Measurements from ENCODE around the gene CTU2. TPM values are rescaled to one million over a fixed set of nuclear protein-coding genes. Genes with fewer than 3 reads are reported as not detected.

The CTU2 gene
- total and polyA plus RNA-seq, 2 of the 8 experiments (the other 6 are each of a cell fraction or from before 2014, with no cell fraction given): 32.7 to 42.9 TPM

DNA sequence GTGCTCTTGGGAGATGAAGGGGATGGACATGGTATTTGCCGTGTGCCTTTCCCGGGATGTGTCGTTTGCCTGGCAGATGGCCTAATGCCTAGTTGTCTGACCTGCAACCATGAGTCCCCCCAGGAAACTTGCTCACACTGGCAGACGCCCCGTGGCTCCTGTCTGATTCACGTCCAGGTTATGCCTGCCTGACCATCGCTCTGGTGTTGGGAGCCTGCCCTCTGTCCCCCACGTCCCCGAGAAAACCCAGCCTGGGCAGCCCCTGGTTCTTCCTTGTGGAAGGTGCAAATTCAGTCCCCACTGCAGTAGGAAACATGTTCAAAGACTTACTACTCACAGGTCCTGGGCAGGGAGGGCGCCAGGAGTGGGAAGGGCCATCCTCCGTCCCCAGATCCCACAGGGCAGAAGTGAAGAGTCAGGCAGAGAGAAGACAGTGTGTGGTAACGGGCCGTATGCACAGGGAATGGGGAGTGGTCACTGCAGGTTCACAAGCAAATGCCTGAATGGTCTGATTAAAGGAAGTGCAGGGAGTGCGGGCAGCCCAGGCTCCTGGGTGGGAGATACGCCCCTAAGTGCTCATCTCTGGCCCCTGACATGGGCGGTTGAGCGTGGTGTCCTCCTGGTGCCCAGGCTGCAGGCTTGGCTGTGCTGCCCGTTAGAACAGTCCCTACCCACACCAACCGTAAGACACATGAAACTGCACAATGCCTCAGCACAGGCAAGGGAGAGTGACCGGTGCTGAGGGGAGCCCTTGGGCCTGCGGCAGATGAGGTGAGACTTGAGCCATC is 15.8 kb upstream of the CTU2 start:
- no peak overlapping the region for H2BK5ac ChIP-seq (ENCODE audit: low read depth, low read length)
- no peak overlapping the region for H4K8ac ChIP-seq (ENCODE audit: extremely low read depth, insufficient read depth, low read length)
- H3K27ac ChIP-seq (ENCODE audit: low read depth, low read length): no peak overlapping the region
- peaks cover 0 to 11% (median 9%) of the 10 kb centered on the region in 4 experiments; a peak in 3 of 7 replicates for H3K27me3 ChIP-seq (replicated peaks in 1 of 4; ENCODE audit: control insufficient read depth in 3 of 4, extremely low read depth in 1 of 4, insufficient read depth in 3 of 4, low read length in 3 of 4)
- H2BK20ac ChIP-seq (ENCODE audit: low read length): no peak overlapping the region
- peak overlapping the region; percentile 55; the same call in 1 of the 2 replicates for H2BK12ac ChIP-seq (ENCODE audit: low read depth, low read length)
- H2BK120ac ChIP-seq (replicated peaks; ENCODE audit: low read depth, low read length): no peak overlapping the region
- no peaks in the 10 kb centered on the region for H3K79me1 ChIP-seq (ENCODE audit: low read depth, low read length)
- H3K36me3 ChIP-seq (ENCODE audit: control insufficient read depth in 2 of 4, insufficient read depth in 4 of 4, low read length in 3 of 4): no peaks in the 10 kb centered on the region
- no peak overlapping the region for H3K4me2 ChIP-seq (ENCODE audit: insufficient read depth in 1 of 2, low read depth in 2 of 2, low read length in 2 of 2)
- peaks cover 0 to 5% (median 4%) of the 10 kb centered on the region in 4 experiments; a peak in 6 of 7 replicates for H3K4me1 ChIP-seq (replicated peaks in 1 of 4; ENCODE audit: control insufficient read depth in 3 of 4, insufficient read depth in 4 of 4, low read length in 3 of 4)
- H3K9me3 ChIP-seq (ENCODE audit: insufficient read depth in 2 of 2, low read depth in 1 of 2, low read length in 1 of 2): no peaks in the 10 kb centered on the region
- H4K91ac ChIP-seq (replicated peaks; ENCODE audit: insufficient read length, low read length): no peak overlapping the region
- no peak overlapping the region; a peak in 2 of 7 replicates for H3K9ac ChIP-seq (replicated peaks in 1 of 4; ENCODE audit: extremely low read depth in 1 of 4, low read depth in 3 of 4, low read length in 3 of 4)
- CTCF ChIA-PET (ENCODE audit: partially characterized antibody): interaction anchor here (0.8 to 2.3 kb wide), 4 partner anchors 8 to 94 kb away, joined by 3 to 9 read pairs (median 4); no protein-coding TSS in a partner anchor
- no peak overlapping the region for H2AFZ ChIP-seq (ENCODE audit: low read length)
- H3K23ac ChIP-seq (ENCODE audit: insufficient read length): no peak overlapping the region
- peak overlapping the region; percentile 1; the same call in 1 of the 2 replicates for H2BK15ac ChIP-seq (ENCODE audit: low read length)
- POLR2A ChIA-PET (ENCODE audit: partially characterized antibody): interaction anchor here (0.6 kb wide), 1 partner anchor 1013 kb away, joined by 3 read pairs; no protein-coding TSS in a partner anchor
- no peak overlapping the region for H3K56ac ChIP-seq (replicated peaks; ENCODE audit: insufficient read length, low read depth, low read length)
- no peak overlapping the region for H3K18ac ChIP-seq (ENCODE audit: extremely low read depth, low read length)
- H3K14ac ChIP-seq (ENCODE audit: insufficient read length): no peak overlapping the region
- no peak overlapping the region for H2AK5ac ChIP-seq (ENCODE audit: low read depth, low read length)
- H3K79me2 ChIP-seq (ENCODE audit: control insufficient read depth in 1 of 2, insufficient read depth in 2 of 2, low read length in 2 of 2): no peaks in the 10 kb centered on the region
- no peak overlapping the region for H3K4me3 ChIP-seq (ENCODE audit: extremely low read depth in 1 of 4, insufficient read depth in 2 of 4, low read depth in 3 of 4, low read length in 4 of 4)
- WGBS, 2 experiments (ENCODE audit: extremely low coverage in 1 of 2, insufficient coverage in 1 of 2, insufficient read length in 1 of 2, insufficient replicate concordance in 2 of 2, low coverage in 1 of 2, low lambda C conversion rate in 2 of 2, missing lambda C conversion rate in 1 of 2): 82% methylated on average over 21 of the region's 21 CpGs; no CpG with 5 or more reads in 1 of the 2 experiments
- FAIRE-seq (no peak), DNase-seq (ENCODE audit: low read depth in 1 of 2, low spot score in 2 of 2) (no peak)
- H4K5ac ChIP-seq (ENCODE audit: insufficient read length, low read depth, low read length): no peak overlapping the region
- H3K4ac ChIP-seq (replicated peaks; ENCODE audit: insufficient read length, low read depth, low read length): peak overlapping the region; percentile 83
- peaks cover 8% of the 10 kb centered on the region; the same call in 1 of the 2 replicates for H3K23me2 ChIP-seq (ENCODE audit: low read depth, low read length)
- peaks cover 0 to 1% of the 10 kb centered on the region in 2 experiments for H4K20me1 ChIP-seq (replicated peaks in 1 of 2; ENCODE audit: control insufficient read depth in 1 of 2, insufficient read depth in 2 of 2, low read length in 2 of 2)
- TF ChIP-seq KDM5A (IDR thresholded peaks at IDR 0.05; ENCODE audit: low read length) (no peak), KDM4A (IDR thresholded peaks at IDR 0.05; ENCODE audit: low read depth, low read length, severe bottlenecking) (no peak), CBX8 (IDR thresholded peaks at IDR 0.05; ENCODE audit: borderline replicate concordance, low read depth, low read length) (no peak)

Measured in H1 (cell line).